Liver (tissue), 9 donors: ENCODE results near the gene SPATS1. TPM values are rescaled to one million over a fixed set of nuclear protein-coding genes. Genes with fewer than 3 reads are reported as not detected.
"Not testable (repeated sequence)": the region's sequence is repeated elsewhere in the genome, so short reads cannot be mapped to it uniquely, and the experiment has no call there.

Experiments
- DNase-seq: peaks from one replicate; pipeline ENCODE4 v3.0.0-alpha.2; 2017; ENCODE audit warnings: low spot score
- H3K27ac ChIP-seq, 2 donors: one replicate each; pipeline ENCODE4 v1.7.0; 2013; ENCODE audit warnings: inconsistent platforms in 2 of 2, low read length in 2 of 2, control low read depth in 1 of 2, low read depth in 1 of 2, mild to moderate bottlenecking in 1 of 2
- H3K27me3 ChIP-seq, 4 donors: one replicate each; pipeline versions ENCODE4 v1.6.1 to v1.7.0; 2013; ENCODE audit warnings: low read length in 3 of 4, inconsistent platforms in 1 of 4, mild to moderate bottlenecking in 1 of 4, moderate library complexity in 1 of 4; ENCODE audit not compliant: control insufficient read depth in 4 of 4, insufficient read depth in 4 of 4
- H3K36me3 ChIP-seq, 4 donors: one replicate each; pipeline versions ENCODE4 v1.6.1 to v1.7.0; 2013; ENCODE audit warnings: low read length in 3 of 4, mild to moderate bottlenecking in 3 of 4, low read depth in 1 of 4, moderate library complexity in 1 of 4; ENCODE audit not compliant: control insufficient read depth in 4 of 4, insufficient read depth in 3 of 4
- H3K4me1 ChIP-seq, 4 donors: one replicate each; pipeline versions ENCODE4 v1.6.1 to v1.7.0; 2013; ENCODE audit warnings: low read length in 3 of 4, mild to moderate bottlenecking in 3 of 4, moderate library complexity in 1 of 4; ENCODE audit not compliant: control insufficient read depth in 4 of 4, insufficient read depth in 4 of 4
- H3K4me3 ChIP-seq, 3 donors: one replicate each; pipeline versions ENCODE4 v1.6.1 to v1.7.0; 2013; ENCODE audit warnings: low read length in 3 of 3, control low read depth in 1 of 3, low read depth in 1 of 3, mild to moderate bottlenecking in 1 of 3
- H3K9ac ChIP-seq, 2 donors: one replicate each; pipeline ENCODE4 v1.7.0; 2013; ENCODE audit warnings: low read length in 2 of 2, mild to moderate bottlenecking in 2 of 2, moderate library complexity in 2 of 2, control low read depth in 1 of 2, low read depth in 1 of 2
- H3K9me3 ChIP-seq, 4 donors: one replicate each; pipeline versions ENCODE4 v1.6.1 to v1.7.0; 2013; ENCODE audit warnings: low read length in 3 of 4; ENCODE audit not compliant: control insufficient read depth in 4 of 4
- EGR1 ChIP-seq, 2 donors: IDR thresholded peaks; 2 replicates each; pipeline ENCODE4 v1.6.1; 2016 to 2018; ENCODE audit warnings: antibody characterized with exemption in 2 of 2, low read depth in 2 of 2
- FOXA1 ChIP-seq: IDR thresholded peaks from 2 replicates; pipeline ENCODE4 v1.6.1; 2016; ENCODE audit warnings: antibody characterized with exemption
- FOXA2 ChIP-seq: IDR thresholded peaks from 2 replicates; pipeline ENCODE4 v1.6.1; 2016; ENCODE audit warnings: antibody characterized with exemption
- GABPA ChIP-seq, 2 donors: IDR thresholded peaks in 1 of 2; conservative IDR thresholded peaks in 1 of 2; 2 replicates each; pipeline ENCODE4 v1.6.1; 2016; ENCODE audit warnings: antibody characterized with exemption in 2 of 2, mild to moderate bottlenecking in 1 of 2, moderate library complexity in 1 of 2
- HNF4A ChIP-seq, 2 donors: conservative IDR thresholded peaks; 2 replicates each; pipeline ENCODE4 v1.6.1; 2016; ENCODE audit warnings: antibody characterized with exemption in 2 of 2, mild to moderate bottlenecking in 2 of 2
- HNF4G ChIP-seq: IDR thresholded peaks from 2 replicates; pipeline ENCODE4 v1.6.1; 2016; ENCODE audit warnings: antibody characterized with exemption
- JUND ChIP-seq, 2 donors: IDR thresholded peaks; 2 replicates each; pipeline ENCODE4 v1.6.1; 2016; ENCODE audit warnings: antibody characterized with exemption in 2 of 2
- NR2F2 ChIP-seq: IDR thresholded peaks from 2 replicates; pipeline ENCODE4 v1.6.1; 2016; ENCODE audit warnings: antibody characterized with exemption
- RAD21 ChIP-seq, 2 donors: IDR thresholded peaks; 2 replicates each; pipeline ENCODE4 v1.6.1; 2016; ENCODE audit warnings: antibody characterized with exemption in 2 of 2, mild to moderate bottlenecking in 2 of 2
- RXRA ChIP-seq, 2 donors: IDR thresholded peaks; 2 replicates each; pipeline ENCODE4 v1.6.1; 2017 to 2018; ENCODE audit warnings: antibody characterized with exemption in 2 of 2, mild to moderate bottlenecking in 1 of 2
- SP1 ChIP-seq: IDR thresholded peaks from 2 replicates; pipeline ENCODE4 v1.6.1; 2018; ENCODE audit warnings: antibody characterized with exemption, mild to moderate bottlenecking
- TAF1 ChIP-seq: conservative IDR thresholded peaks from 2 replicates; pipeline ENCODE4 v1.6.1; 2016; ENCODE audit warnings: antibody characterized with exemption, mild to moderate bottlenecking
- YY1 ChIP-seq: IDR thresholded peaks from 2 replicates; pipeline ENCODE4 v1.6.1; 2016; ENCODE audit warnings: antibody characterized with exemption, mild to moderate bottlenecking
- WGBS: extraction: QIAGEN DNeasy Blood & Tissue Kit; methylation state at CpG from one replicate; pipeline ENCODE4 v1.1.7; 2013; 5-methylcytosine and 5-hydroxymethylcytosine counted together
- polyA plus RNA-seq, 2 donors: library from polyadenylated mRNA; stranded (reverse) in 1 of 2; unstranded in 1 of 2; fragments of 200-250 nt in 1 of 2; fragments of >200 nt in 1 of 2; fragmentation: Nextera tagmentation in 1 of 2; extraction: Ambion mirVana in 1 of 2; gene quantifications; one replicate each; pipeline versions ENCODE4 v1.2.1 to v1.2.3, GENCODE V29; 2013 to 2015
- total RNA-seq, 2 donors: library from RNA; depleted of rRNA; stranded (reverse); fragments of >200 nt; gene quantifications; one replicate each; pipeline ENCODE4 v1.2.3, GENCODE V29; 2014
- TF ChIP-seq, protein P1 (sequence below): IDR thresholded peaks from 2 replicates; pipeline ENCODE4 v1.6.1; 2016; ENCODE audit warnings: antibody characterized with exemption
- TF ChIP-seq, protein P2 (sequence below): IDR thresholded peaks from 2 replicates; pipeline ENCODE4 v1.6.1; 2016; ENCODE audit warnings: antibody characterized with exemption, mild to moderate bottlenecking
- TF ChIP-seq, protein P3 (sequence below): IDR thresholded peaks from 2 replicates; pipeline ENCODE4 v1.6.1; 2016; ENCODE audit warnings: antibody characterized with exemption
- TF ChIP-seq, protein P4 (sequence below): IDR thresholded peaks from 2 replicates; pipeline ENCODE4 v1.6.1; 2016; ENCODE audit warnings: antibody characterized with exemption
- TF ChIP-seq, protein P5 (sequence below): fragments of 150-350 bp; IDR thresholded peaks from 2 replicates; pipeline ENCODE4 v1.5.1; 2017; ENCODE audit warnings: improper control_type of control experiment, low read depth, low read length; ENCODE audit not compliant: missing input control
- donor health status: healthy.
- donor health status: healthy.
- donor health status: healthy.
- donor health status: healthy.
- donor health status: healthy.

SPATS1 gene
- total and polyA plus RNA-seq, 4 donors: not detected

DNA sequence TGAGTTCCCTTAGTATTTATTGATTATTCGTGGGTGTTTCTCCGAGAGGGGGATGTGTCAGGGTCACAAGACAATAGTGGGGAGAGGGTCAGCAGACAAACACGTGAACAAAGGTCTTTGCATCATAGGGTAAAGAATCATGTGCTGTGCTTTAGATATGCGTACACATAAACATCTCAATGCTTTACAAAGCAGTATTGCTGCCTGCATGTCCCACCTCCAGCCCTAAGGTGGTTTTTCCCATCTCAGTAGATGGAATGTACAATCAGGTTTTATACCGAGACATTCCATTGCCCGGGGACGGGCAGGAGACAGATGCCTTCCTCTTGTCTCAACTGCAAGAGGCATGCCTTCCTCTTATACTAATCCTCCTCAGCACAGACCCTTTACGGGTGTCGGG is 14.2 kb upstream of the SPATS1 start:
- not testable (repeated sequence) for DNase-seq, H3K27ac ChIP-seq, H3K4me1 ChIP-seq, H3K9me3 ChIP-seq, H3K9ac ChIP-seq, H3K4me3 ChIP-seq, H3K27me3 ChIP-seq, H3K36me3 ChIP-seq
- WGBS: 45% methylated on average over 7 of the region's 9 CpGs

DNA sequence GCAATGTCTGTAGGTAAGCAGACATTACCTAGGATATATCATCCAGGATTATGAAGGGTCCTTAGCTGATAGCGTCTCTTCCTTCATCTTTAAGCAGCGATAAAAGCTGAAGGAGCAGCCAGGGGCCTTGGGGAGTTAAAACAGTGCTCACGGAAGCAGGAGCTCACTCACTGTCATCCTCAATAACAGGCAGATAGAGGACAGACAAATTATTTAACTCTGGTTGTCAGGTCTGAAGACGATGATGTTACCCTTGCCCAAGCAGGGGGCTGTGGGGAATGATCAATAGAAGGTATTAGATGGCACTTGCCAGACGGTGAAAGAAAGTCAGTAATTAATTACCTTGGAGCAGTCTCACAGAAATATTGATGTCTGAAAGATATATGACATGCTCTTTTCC is 12.6 kb upstream of the SPATS1 start:
- Histone ChIP-seq H3K36me3 (no peaks in the 10 kb centered on the region), H3K27ac (no peak overlapping the region), H3K4me3 (no peak overlapping the region), H3K9ac (no peak overlapping the region), H3K4me1 (no peaks in the 10 kb centered on the region), H3K9me3 (no peaks in the 10 kb centered on the region), H3K27me3 (no peaks in the 10 kb centered on the region)
- 70% methylated on average over 5 of the region's 5 CpGs for WGBS
- no peak for DNase-seq
- TF ChIP-seq HNF4A (conservative IDR thresholded peaks at IDR 0.05) (no peak), FOXA1 (no peak), RAD21 (IDR thresholded peaks at IDR 0.05) (no peak), JUND (IDR thresholded peaks at IDR 0.05) (no peak), SP1 (no peak), NR2F2 (no peak), TAF1 (no peak), HNF4G (no peak), YY1 (no peak), RXRA (IDR thresholded peaks at IDR 0.05) (no peak), FOXA2 (no peak), GABPA (IDR thresholded peaks at IDR 0.05 in 1 of 2, conservative IDR thresholded peaks at IDR 0.05 in 1 of 2) (no peak), EGR1 (IDR thresholded peaks at IDR 0.05; ENCODE audit: low read depth in 2 of 2) (no peak)
- TF ChIP-seq, protein P1, sequence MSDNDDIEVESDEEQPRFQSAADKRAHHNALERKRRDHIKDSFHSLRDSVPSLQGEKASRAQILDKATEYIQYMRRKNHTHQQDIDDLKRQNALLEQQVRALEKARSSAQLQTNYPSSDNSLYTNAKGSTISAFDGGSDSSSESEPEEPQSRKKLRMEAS: no peak
- TF ChIP-seq, protein P2, sequence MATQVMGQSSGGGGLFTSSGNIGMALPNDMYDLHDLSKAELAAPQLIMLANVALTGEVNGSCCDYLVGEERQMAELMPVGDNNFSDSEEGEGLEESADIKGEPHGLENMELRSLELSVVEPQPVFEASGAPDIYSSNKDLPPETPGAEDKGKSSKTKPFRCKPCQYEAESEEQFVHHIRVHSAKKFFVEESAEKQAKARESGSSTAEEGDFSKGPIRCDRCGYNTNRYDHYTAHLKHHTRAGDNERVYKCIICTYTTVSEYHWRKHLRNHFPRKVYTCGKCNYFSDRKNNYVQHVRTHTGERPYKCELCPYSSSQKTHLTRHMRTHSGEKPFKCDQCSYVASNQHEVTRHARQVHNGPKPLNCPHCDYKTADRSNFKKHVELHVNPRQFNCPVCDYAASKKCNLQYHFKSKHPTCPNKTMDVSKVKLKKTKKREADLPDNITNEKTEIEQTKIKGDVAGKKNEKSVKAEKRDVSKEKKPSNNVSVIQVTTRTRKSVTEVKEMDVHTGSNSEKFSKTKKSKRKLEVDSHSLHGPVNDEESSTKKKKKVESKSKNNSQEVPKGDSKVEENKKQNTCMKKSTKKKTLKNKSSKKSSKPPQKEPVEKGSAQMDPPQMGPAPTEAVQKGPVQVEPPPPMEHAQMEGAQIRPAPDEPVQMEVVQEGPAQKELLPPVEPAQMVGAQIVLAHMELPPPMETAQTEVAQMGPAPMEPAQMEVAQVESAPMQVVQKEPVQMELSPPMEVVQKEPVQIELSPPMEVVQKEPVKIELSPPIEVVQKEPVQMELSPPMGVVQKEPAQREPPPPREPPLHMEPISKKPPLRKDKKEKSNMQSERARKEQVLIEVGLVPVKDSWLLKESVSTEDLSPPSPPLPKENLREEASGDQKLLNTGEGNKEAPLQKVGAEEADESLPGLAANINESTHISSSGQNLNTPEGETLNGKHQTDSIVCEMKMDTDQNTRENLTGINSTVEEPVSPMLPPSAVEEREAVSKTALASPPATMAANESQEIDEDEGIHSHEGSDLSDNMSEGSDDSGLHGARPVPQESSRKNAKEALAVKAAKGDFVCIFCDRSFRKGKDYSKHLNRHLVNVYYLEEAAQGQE: no peak
- TF ChIP-seq, protein P3, sequence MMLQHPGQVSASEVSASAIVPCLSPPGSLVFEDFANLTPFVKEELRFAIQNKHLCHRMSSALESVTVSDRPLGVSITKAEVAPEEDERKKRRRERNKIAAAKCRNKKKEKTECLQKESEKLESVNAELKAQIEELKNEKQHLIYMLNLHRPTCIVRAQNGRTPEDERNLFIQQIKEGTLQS: no peak
- TF ChIP-seq, protein P4, sequence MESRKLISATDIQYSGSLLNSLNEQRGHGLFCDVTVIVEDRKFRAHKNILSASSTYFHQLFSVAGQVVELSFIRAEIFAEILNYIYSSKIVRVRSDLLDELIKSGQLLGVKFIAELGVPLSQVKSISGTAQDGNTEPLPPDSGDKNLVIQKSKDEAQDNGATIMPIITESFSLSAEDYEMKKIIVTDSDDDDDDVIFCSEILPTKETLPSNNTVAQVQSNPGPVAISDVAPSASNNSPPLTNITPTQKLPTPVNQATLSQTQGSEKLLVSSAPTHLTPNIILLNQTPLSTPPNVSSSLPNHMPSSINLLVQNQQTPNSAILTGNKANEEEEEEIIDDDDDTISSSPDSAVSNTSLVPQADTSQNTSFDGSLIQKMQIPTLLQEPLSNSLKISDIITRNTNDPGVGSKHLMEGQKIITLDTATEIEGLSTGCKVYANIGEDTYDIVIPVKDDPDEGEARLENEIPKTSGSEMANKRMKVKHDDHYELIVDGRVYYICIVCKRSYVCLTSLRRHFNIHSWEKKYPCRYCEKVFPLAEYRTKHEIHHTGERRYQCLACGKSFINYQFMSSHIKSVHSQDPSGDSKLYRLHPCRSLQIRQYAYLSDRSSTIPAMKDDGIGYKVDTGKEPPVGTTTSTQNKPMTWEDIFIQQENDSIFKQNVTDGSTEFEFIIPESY: no peak
- TF ChIP-seq, protein P5, sequence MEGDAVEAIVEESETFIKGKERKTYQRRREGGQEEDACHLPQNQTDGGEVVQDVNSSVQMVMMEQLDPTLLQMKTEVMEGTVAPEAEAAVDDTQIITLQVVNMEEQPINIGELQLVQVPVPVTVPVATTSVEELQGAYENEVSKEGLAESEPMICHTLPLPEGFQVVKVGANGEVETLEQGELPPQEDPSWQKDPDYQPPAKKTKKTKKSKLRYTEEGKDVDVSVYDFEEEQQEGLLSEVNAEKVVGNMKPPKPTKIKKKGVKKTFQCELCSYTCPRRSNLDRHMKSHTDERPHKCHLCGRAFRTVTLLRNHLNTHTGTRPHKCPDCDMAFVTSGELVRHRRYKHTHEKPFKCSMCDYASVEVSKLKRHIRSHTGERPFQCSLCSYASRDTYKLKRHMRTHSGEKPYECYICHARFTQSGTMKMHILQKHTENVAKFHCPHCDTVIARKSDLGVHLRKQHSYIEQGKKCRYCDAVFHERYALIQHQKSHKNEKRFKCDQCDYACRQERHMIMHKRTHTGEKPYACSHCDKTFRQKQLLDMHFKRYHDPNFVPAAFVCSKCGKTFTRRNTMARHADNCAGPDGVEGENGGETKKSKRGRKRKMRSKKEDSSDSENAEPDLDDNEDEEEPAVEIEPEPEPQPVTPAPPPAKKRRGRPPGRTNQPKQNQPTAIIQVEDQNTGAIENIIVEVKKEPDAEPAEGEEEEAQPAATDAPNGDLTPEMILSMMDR: no peak
